ENCODE data around the gene DCDC1.

- TF ChIP-seq, protein P1, sequence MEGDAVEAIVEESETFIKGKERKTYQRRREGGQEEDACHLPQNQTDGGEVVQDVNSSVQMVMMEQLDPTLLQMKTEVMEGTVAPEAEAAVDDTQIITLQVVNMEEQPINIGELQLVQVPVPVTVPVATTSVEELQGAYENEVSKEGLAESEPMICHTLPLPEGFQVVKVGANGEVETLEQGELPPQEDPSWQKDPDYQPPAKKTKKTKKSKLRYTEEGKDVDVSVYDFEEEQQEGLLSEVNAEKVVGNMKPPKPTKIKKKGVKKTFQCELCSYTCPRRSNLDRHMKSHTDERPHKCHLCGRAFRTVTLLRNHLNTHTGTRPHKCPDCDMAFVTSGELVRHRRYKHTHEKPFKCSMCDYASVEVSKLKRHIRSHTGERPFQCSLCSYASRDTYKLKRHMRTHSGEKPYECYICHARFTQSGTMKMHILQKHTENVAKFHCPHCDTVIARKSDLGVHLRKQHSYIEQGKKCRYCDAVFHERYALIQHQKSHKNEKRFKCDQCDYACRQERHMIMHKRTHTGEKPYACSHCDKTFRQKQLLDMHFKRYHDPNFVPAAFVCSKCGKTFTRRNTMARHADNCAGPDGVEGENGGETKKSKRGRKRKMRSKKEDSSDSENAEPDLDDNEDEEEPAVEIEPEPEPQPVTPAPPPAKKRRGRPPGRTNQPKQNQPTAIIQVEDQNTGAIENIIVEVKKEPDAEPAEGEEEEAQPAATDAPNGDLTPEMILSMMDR (conservative IDR thresholded peaks at IDR 0.05; ENCODE audit: low read length): no peak
- TF ChIP-seq EZH2phosphoT487 (IDR thresholded peaks at IDR 0.05; ENCODE audit: borderline replicate concordance, low read depth, low read length): no peak
Measured at GRCh38 chr11:31417816-31418215, 48.3 kb upstream of the DCDC1 start.
